Coronary artery (tissue), 2 donors: ENCODE results near the gene SNRPA.

Experiments used
- DNase-seq: peaks from one replicate; pipeline ENCODE4 v3.0.0-alpha.2; 2017; ENCODE audit warnings: low spot score
- H3K27ac ChIP-seq, 2 donors: fragments of 200-600 bp; sonication (generic); one replicate each; pipeline ENCODE4 v1.5.1; 2016 to 2019
- H3K4me3 ChIP-seq: fragments of 200-600 bp; sonication (generic); 2 replicates; pipeline ENCODE4 v1.5.1; 2016; ENCODE audit warnings: mild to moderate bottlenecking, moderate library complexity
- CTCF ChIP-seq: fragments of 200-600 bp; sonication (generic); IDR thresholded peaks from one replicate; pipeline ENCODE4 v1.5.1; 2019; ENCODE audit warnings: antibody characterized with exemption

SNRPA gene

GRCh38 chr19:40735013-40735771 is 15.8 kb upstream of the SNRPA start:
- TF ChIP-seq CTCF: no peak
- no peak for DNase-seq
- Histone ChIP-seq H3K4me3 (no peak overlapping the region), H3K27ac (no peak overlapping the region)

- Histone ChIP-seq H3K27ac (peak overlapping the region in 1 of 2 donors; percentile 13), H3K4me3 (no peak overlapping the region)
- TF ChIP-seq CTCF: no peak
- DNase-seq: no peak
These were observed 14.3 kb upstream of the SNRPA start for GRCh38 chr19:40736661-40737060.

- Histone ChIP-seq H3K27ac (peak overlapping the region in 1 of 2 donors; percentile 13), H3K4me3 (no peak overlapping the region)
- DNase-seq: no peak
- no peak for TF ChIP-seq CTCF
These were observed 13.8 kb upstream of the SNRPA start for GRCh38 chr19:40737102-40737644.

- DNase-seq: no peak
- no peak for TF ChIP-seq CTCF
- H3K4me3 ChIP-seq: no peak overlapping the region
- H3K27ac ChIP-seq: peak overlapping the region in 1 of 2 donors; percentile 79
These were observed 11.8 kb upstream of the SNRPA start for GRCh38 chr19:40739030-40739839.

- peak overlapping the region; percentile 5 for H3K4me3 ChIP-seq
- H3K27ac ChIP-seq: peak overlapping the region in 1 of 2 donors; percentile 79
- TF ChIP-seq CTCF: no peak
- no peak for DNase-seq
These were observed 10.9 kb upstream of the SNRPA start for GRCh38 chr19:40739871-40740703.

- peak overlapping the region; percentile 5 for H3K4me3 ChIP-seq
- peak overlapping the region in 1 of 2 donors; percentile 79 for H3K27ac ChIP-seq
- TF ChIP-seq CTCF: no peak
- DNase-seq: peak; percentile 84
These were observed 10.3 kb upstream of the SNRPA start for GRCh38 chr19:40740747-40741146.
